ENCODE results near the gene MAG. TPM values are rescaled to one million over a fixed set of nuclear protein-coding genes. Genes with fewer than 3 reads are reported as not detected.
A peak's percentile ranks its signal among the peaks of the same experiment; 100 is the strongest.

The MAG gene
- total RNA-seq, 1 experiment from 2014 or later = not detected

GRCh38 chr19:35288906-35289305, 3.1 kb upstream of the MAG start:
- no peak overlapping the region for H3K4ac ChIP-seq (ENCODE audit: low read depth, low read length)
- no peak overlapping the region for H2BK120ac ChIP-seq (ENCODE audit: low read depth, low read length, poor library complexity, severe bottlenecking)
- H3K23ac ChIP-seq (ENCODE audit: insufficient read length, low read depth, low read length) = no peak overlapping the region
- no peak for TF ChIP-seq CTCF (conservative IDR thresholded peaks at IDR 0.05)
- no peaks in the 10 kb centered on the region for H3K79me2 ChIP-seq (ENCODE audit: insufficient read depth, low read length)
- no peak overlapping the region for H3K56ac ChIP-seq (ENCODE audit: insufficient read length, low read depth, low read length)
- H4K8ac ChIP-seq (replicated peaks; ENCODE audit: insufficient read length, low read depth, low read length) = no peak overlapping the region
- H3K9ac ChIP-seq (ENCODE audit: extremely low read depth, insufficient read length, low read length) = no peak overlapping the region
- DNase-seq = no peak
- no peak overlapping the region for H3K27ac ChIP-seq (ENCODE audit: insufficient read length, low read depth, low read length)
- no peak overlapping the region for H2BK15ac ChIP-seq (ENCODE audit: low read depth, low read length)
- H3K23me2 ChIP-seq (ENCODE audit: insufficient read length, low read depth, low read length, poor library complexity, severe bottlenecking) = peaks cover 6% of the 10 kb centered on the region
- Mint-ChIP-seq H3K4me1 (peaks cover 22 to 33% of the 10 kb centered on the region in 2 experiments), H3K36me3 (ENCODE audit: insufficient read depth in 1 of 3, low read depth in 3 of 3) (no peaks in the 10 kb centered on the region), H3K9me3 (no peaks in the 10 kb centered on the region), H3K4me3 (no peak overlapping the region), H3K27ac (peak overlapping the region in 1 of 3 experiments; percentile 31; a peak in 1 of 7 replicates), H3K27me3 (ENCODE audit: low read depth) (peaks cover 9% of the 10 kb centered on the region)
- H3T11ph ChIP-seq (ENCODE audit: low read length) = no peak overlapping the region
- no peak overlapping the region for H2BK12ac ChIP-seq (ENCODE audit: insufficient read length, low read depth, low read length)
- no peaks in the 10 kb centered on the region; the same call in 1 of the 2 replicates for H3K4me1 ChIP-seq (ENCODE audit: insufficient read depth, low read length)
- H3K18ac ChIP-seq (ENCODE audit: insufficient read length, low read depth, low read length) = no peak overlapping the region
- H4K20me1 ChIP-seq (ENCODE audit: control insufficient read depth, insufficient read depth, insufficient read length) = no peaks in the 10 kb centered on the region
- H2BK5ac ChIP-seq (ENCODE audit: insufficient read length, low read length) = no peak overlapping the region
- no CpG with 5 or more reads among the region's 5 CpGs for whole genome bisulfite sequencing (ENCODE audit: extremely low coverage, insufficient read length, low lambda C conversion rate)
- H3K14ac ChIP-seq (ENCODE audit: insufficient read depth, low read length) = no peak overlapping the region
- H4K5ac ChIP-seq (ENCODE audit: insufficient read length, low read depth, low read length) = no peak overlapping the region
- no peaks in the 10 kb centered on the region for H3K27me3 ChIP-seq (ENCODE audit: insufficient read depth, low read length)
- H4K91ac ChIP-seq (ENCODE audit: insufficient read length, low read depth, low read length) = no peak overlapping the region
- H3K79me1 ChIP-seq (ENCODE audit: insufficient read depth, low read depth, low read length, poor library complexity, severe bottlenecking) = no peaks in the 10 kb centered on the region
- H2AK5ac ChIP-seq (ENCODE audit: insufficient read length, low read length) = no peak overlapping the region
- H3K9me3 ChIP-seq (ENCODE audit: control insufficient read depth, low read depth, low read length) = no peaks in the 10 kb centered on the region
- H2BK20ac ChIP-seq (ENCODE audit: low read depth, low read length, poor library complexity, severe bottlenecking) = no peak overlapping the region
- H2AFZ ChIP-seq (ENCODE audit: low read length) = no peak overlapping the region
- H3K4me2 ChIP-seq (ENCODE audit: insufficient read depth, insufficient read length, low read length) = no peak overlapping the region

All from H9 (cell line).